H54 (cell line): ENCODE data around the gene ARHGAP12.
A peak's percentile ranks its signal among the peaks of the same experiment; 100 is the strongest.

ENCODE experiments used
- DNase-seq: peaks from one replicate; pipeline ENCODE4 v3.0.0; 2011; ENCODE audit warnings: low spot score, mixed read lengths; ENCODE audit not compliant: insufficient read length
- FAIRE-seq: peaks from 3 replicates; lab custom pipeline; 2011; peaks lifted over from hg19 to GRCh38; lab: Jason Lieb, UNC
- POLR2A ChIP-seq: IDR thresholded peaks from 2 replicates; pipeline ENCODE4 v1.6.1; 2011; ENCODE audit warnings: low read depth, mild to moderate bottlenecking, low read length

ARHGAP12 gene

DNA sequence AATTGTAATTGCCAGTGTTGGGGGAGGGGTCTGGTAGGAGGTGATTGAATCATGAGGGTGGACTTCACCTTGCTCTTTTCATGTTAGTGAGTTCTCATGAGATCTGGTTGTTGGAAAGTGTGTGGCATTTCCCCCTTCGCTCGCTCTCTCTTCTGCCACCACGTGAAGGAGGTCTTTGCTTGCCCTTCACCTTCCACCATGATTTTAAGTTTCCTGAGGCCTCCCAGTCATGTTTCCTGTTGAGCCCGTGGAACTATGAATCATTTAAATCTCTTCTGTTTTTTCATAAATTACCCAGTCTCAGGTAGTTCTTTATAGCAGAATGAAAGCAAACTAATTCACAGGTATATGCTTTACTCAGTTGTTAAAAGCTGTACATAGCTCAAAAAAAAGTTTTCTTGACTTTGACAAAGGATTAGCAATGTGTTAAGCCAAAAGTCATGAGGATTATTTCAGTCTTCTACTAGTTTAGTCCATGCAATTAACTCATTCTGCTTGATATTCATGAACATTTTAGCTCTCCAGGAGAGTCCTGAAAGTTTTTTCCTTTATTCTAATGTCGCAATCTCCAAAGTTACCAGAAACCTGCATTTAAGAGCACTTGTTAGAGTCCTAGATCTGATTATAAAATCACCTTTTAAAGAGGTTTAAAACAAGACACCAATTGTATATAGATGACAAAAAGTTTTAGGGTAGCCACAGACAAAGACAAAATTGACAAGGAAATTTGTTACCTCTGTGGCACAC lies 27.7 kb upstream of the ARHGAP12 start:
- DNase-seq (no peak), FAIRE-seq (no peak)
- no peak for TF ChIP-seq POLR2A

- DNase-seq (no peak), FAIRE-seq (no peak)
- TF ChIP-seq POLR2A: no peak
Observed at GRCh38 chr10:31954410-31955191, 26.0 kb upstream of the ARHGAP12 start.

- FAIRE-seq: no peak
- no peak for TF ChIP-seq POLR2A
- DNase-seq: no peak
Observed at GRCh38 chr10:31953480-31953879, 24.8 kb upstream of the ARHGAP12 start.

- DNase-seq: no peak
- TF ChIP-seq POLR2A: no peak
- no peak for FAIRE-seq
Observed at GRCh38 chr10:31953080-31953479, 24.4 kb upstream of the ARHGAP12 start.

DNA sequence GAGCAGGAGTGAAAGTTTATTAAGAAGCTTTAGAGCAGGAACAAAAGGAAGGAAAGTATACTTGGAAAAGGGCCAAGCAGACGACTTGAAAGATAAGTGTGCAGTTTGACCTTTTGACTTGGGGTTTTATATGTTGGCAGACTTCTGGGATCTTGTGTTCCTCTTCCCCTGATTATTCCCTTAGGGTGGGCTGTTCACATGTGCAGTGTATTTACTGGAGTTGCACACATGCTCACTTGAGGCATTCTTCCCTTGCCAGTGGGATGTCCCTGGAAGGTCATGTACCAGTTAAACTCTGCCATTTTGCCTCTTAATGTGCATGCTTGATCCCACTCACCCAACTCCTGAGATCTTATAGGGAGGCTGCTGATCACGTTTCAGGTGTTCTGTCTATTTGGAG lies 23.4 kb upstream of the ARHGAP12 start:
- DNase-seq (no peak), FAIRE-seq (no peak)
- TF ChIP-seq POLR2A: no peak

- DNase-seq (no peak), FAIRE-seq (no peak)
- no peak for TF ChIP-seq POLR2A
Observed at GRCh38 chr10:31949266-31949665, 20.6 kb upstream of the ARHGAP12 start.

DNA sequence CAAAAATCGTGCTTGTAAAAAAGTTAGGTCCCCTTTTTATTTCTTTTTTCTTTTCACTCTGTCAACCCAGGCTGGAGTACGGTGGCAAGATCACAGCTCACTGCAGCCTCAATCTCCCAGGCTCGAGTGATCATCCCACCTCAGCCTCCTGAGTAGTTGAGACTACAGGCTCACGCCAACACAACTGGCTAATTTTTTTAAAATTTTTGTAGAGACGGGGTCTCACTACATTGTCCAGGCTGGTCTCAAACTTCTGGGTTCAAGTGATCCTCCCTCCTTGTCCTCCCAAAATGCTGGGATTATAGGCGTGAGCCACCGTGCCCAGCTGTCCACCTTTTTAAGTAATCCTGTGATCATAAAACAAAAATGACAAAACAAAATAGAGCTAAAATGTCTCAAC lies 19.4 kb upstream of the ARHGAP12 start:
- no peak for FAIRE-seq
- no peak for TF ChIP-seq POLR2A

GRCh38 chr10:31947144-31947926 lies 18.7 kb upstream of the ARHGAP12 start:
- FAIRE-seq (peak; percentile 96), DNase-seq (no peak)
- no peak for TF ChIP-seq POLR2A

More for the DNA sequence above, 19.4 kb upstream of the ARHGAP12 start:
- DNase-seq: no peak

DNA sequence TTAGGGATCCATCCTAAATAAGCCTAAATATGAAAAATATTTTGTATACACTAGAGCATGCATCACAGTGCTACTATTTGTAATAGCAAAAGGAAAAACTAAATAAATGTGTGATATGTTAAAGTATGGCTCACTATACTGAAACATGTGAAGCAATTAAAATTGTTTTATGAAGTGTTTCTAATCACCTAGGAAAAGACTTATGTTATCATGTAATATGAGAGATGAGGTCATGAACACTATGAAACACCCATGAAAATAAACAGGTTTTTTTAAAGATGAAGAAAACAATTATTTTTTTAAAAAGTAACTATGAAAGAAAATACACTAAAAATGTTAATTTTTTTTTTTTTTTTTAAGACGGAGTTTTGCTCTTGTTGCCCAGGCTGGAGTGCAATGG lies 16.8 kb upstream of the ARHGAP12 start:
- DNase-seq (no peak), FAIRE-seq (no peak)
- TF ChIP-seq POLR2A: no peak

DNA sequence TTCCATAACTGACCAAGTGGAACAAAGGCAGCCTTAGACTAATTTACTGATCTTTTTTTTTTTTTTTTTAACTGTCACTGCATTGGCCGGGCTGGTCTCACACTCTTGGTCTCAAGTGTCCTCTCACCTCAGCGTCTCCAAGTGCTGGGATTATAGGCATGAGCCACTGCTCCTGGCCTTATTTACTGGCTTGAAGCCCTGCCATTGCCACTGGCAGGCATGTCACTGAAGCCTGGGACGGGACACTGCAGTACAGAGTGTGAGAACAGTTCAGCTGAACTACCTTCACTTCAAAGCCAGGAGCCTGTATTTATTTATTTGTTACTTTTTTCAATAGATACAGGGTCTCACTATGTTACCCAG lies 15.4 kb upstream of the ARHGAP12 start:
- TF ChIP-seq POLR2A: no peak
- FAIRE-seq: no peak
- no peak for DNase-seq

GRCh38 chr10:31942892-31943291 lies 14.3 kb upstream of the ARHGAP12 start:
- no peak for DNase-seq
- TF ChIP-seq POLR2A: no peak
- no peak for FAIRE-seq

GRCh38 chr10:31942435-31942834 lies 13.8 kb upstream of the ARHGAP12 start:
- DNase-seq (no peak), FAIRE-seq (no peak)
- no peak for TF ChIP-seq POLR2A

GRCh38 chr10:31940839-31941653 lies 12.4 kb upstream of the ARHGAP12 start:
- FAIRE-seq (peak; percentile 99), DNase-seq (no peak)
- no peak for TF ChIP-seq POLR2A
